Bone marrow (tissue), 2 donors: ENCODE results near the gene EIF3F.

Experiments
- DNase-seq, 2 donors: peaks; one replicate each; lab custom pipeline; 2025; lab: John Stamatoyannopoulos, UW

EIF3F gene

DNA sequence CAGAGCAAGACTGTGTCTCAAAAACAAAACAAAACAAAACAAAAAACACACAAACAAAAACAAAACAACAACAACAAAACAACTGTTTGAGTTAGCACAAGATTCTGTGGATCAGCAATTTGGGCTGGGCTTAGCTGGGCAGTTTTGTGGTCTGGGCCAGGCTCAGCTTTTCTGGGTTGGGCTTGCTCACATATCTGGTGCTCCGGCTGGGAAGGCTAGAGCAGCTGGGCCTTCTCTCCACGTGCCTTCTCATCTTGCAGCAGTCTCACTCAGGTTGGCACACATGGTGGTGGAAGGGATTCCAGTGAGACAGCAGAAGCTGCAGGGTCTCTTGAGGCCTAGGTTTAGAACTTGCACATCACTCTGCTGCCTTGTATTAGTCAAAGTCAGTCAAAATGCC lies 35.7 kb downstream of the EIF3F start:
- DNase-seq = no peak

DNA sequence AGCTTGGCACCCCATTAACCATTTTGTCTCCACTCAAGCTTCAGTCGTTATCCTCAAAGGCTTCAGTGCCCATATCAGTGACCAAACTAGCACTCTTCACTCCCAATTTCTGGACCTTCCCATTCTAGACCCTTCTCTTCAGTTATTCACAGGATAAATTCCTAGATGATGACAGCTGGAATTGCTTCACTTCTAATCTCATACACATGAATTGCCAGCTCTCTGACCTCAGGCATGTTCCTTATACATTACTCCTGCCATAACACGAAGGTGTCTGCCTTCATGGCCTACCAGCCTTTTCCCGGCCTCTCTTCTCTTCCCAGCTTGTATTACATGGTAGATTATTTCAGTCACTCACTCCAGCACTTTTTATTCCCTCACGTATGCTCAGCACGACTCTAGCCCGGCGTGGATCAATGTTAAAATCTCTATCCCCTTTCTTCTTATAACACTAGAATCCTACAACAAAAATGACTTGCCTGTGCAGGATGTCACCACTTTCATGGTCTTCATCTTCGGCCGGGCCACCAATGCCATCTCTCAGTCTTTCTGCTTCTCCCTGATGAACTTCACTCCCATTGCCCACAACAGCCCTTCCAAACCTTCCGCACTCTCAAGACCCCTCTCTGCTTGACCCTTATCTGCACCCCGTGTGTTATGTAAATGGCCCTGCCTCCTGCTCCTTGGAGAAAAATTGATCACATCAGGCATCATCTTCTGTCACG lies 36.9 kb downstream of the EIF3F start:
- DNase-seq = no peak

DNA sequence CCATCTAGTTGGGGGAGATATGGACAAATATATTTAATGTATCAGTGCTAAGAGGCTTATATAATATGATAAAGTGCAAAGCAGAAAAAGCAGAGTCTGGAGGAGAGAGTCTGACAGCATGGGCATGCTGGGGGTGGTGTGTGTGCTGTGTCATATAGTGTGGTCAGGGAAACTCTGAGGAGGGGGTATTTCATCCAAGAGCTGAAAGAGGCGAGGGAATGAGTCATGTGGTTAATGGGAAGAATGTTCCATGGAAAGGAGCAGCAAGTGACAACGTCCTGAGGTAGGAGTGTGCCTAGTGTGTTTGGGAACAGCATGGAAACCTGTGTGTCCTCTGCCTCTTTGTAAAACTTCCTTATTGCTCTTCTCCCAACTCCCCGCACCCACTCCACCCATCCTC lies 38.0 kb downstream of the EIF3F start:
- DNase-seq = no peak

DNA sequence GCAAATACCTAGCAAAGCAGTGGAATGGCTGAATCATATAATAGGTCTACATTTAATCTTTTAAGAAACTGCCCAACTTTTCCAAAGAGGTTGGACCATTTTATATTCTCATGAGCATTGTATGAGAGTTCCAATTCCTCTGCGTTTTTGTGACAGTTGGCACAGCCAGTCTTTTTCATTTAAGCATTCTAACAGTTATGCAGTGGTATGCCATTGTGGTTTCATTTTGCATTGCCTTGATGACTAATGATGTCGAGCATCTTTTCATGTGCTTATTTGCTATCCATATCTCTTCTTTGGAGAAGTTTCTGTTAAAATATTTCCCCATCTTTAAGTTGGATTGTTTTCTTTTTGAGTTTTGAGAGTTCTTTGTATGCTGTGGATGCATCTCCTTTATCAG lies 38.7 kb downstream of the EIF3F start:
- no peak for DNase-seq

DNA sequence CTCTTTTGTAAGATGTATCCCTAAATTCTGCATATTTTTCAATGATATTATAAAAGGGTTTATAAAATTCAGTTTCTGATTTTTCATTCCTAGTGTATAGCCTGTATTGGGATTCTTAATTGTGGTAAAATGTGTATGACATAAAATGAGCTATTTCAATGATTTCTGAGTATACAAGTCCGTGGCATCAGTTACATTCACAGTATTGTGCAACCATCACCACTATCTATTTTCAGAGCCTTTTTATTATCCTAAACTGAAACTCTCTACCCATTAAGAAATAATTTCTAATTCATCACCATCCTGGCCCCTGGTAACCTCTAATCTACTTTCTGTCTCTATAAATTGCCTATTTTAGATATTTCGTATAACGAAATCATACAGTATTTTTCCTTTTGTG lies 39.8 kb downstream of the EIF3F start:
- DNase-seq = no peak

DNA sequence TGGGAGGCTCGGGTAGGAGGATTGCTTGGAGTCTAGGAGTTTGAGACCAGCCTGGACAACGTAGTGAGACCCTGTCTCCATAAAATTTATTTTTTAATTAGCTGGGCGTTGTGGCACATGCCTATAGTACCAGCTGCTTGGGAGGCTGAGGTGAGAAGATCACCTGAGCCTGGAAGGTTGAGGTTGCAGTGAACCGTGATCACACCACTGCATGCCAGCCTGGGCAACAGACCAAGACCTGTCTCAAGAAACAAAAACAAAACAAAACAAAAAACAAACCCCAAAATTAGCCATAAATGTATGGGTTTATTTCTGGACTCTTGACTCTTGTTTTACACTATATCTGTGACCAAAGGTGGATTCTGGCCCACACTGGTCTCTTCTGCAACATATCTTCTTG lies 41.6 kb downstream of the EIF3F start:
- no peak for DNase-seq

DNA sequence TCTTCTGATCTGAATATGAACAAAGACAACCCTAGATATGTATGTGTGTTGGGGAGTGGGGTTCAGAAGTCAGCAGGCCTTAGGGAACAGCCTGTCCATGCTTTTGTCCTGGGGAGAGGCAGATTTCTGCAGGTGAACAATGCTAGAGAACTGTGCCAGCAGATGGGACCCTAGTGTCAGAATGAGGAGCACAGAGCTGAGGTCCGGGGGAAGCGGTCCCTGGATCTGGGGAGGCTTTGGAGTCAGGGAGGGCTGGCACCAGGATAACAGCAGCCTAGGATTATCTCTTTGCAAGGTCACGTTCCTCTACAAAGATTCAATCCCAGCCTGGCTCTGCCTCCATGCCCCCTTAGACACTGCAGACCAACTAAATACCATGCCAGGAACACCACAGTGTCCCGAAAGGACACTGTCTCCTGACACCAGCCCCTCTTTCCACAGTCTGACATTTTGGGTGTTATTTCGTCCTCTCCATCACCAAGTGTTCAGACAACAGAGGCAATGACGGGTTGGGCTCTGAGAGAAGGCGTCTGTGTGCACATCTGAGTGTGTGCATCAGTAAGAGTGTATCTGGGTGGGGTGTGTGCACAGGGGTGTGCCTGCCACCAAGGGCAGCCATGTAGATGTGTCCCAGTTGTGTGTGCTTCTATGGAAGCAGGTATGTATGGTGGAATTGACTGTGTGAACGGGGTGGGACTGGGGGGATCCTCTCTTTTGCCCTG lies 43.5 kb downstream of the EIF3F start:
- DNase-seq = no peak

DNA sequence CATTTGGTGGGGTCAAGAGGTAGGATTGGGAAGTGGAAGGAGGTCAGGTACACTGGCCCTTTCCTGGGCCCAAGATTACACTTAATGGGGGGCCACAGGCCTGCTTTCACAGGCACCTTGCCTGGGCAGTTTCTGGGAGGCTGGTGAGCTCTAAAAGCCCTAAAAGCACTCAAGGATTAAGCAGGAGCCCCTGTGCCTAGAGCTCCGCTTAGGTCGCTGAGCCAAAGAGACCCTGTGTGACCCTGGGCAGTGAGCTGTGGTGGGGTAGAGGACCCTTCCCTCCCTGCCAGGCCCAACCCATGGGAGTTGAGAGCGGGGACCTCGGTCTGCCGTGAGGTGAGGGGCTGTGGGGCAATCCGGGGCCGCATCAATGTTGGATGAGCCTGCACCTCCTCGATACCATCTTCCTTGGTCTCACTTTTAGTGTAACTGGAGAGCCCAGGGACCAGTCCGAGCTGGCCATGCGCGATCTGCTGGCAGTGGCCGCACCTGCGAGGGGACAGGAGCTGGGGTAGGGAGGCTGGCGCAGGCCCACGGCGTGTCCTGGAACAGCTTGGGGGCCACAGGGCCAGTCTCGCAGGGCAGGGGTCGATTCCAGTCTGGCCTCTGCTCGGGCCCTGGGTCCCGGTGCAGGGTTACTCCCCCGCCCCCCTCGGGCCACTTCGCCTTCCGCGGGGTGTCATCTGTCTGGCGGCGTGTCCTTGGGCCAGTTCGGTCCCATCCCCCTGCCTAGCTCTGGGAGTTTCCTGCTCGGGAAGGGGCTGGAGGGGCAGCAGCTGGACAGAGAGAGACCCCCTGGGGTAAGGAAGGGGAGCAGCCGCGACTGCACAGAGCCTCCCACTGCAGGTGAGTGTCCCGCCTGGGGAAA lies 44.3 kb downstream of the EIF3F start:
- DNase-seq = no peak

DNA sequence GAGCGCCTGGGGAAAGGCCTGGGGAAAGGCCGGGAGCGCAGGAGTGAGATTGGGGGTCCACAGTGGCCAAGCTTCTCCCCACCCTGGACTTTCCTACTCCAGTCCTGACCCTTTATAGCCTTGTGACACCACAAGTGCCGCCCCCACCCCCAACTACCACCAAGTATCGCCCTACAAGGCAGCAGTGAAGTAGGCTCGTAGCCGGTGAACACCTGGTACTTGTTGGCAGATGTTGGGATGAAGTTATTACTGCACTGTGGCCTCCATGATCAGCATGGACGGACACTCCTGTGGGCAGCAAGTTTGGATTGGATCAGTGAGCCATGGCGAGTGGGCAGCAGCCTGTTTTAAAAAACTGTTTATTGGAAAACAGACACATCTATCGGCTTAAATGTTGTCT lies 45.0 kb downstream of the EIF3F start:
- no peak for DNase-seq

DNA sequence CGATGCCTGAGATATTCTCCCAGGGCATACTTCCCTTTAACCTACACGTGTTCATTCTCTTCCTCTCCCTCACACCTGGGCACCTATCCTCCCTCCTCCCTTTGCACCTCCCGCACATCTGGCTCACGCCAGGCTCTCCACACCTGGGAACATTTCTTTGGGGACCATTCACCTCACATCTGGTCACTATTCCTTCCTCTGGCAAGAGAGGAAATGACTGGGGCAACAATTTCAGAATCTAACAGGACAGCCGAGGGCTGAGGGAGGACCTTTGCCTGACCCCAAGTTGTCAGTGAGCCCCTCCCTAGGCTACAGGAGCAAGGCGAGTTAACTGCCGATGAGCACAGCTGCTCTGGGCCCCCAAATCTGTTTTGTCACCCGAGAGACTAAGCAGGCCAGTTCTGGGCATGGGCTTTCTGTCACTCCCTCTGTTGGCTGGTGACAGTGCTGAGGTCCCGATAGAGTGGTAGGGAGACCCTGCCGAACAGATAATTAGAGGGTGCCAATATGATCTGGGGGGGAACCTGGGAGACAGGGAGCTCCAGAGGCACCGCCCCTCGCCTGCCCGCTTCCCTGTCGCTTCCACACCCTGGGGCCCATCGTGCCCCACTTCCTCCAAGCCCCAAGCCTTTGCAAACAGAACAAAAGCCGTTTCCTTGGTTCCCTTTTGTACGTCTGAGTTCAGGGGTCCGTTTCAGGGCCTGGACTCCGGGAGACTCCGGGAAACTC lies 45.6 kb downstream of the EIF3F start:
- DNase-seq = no peak

DNA sequence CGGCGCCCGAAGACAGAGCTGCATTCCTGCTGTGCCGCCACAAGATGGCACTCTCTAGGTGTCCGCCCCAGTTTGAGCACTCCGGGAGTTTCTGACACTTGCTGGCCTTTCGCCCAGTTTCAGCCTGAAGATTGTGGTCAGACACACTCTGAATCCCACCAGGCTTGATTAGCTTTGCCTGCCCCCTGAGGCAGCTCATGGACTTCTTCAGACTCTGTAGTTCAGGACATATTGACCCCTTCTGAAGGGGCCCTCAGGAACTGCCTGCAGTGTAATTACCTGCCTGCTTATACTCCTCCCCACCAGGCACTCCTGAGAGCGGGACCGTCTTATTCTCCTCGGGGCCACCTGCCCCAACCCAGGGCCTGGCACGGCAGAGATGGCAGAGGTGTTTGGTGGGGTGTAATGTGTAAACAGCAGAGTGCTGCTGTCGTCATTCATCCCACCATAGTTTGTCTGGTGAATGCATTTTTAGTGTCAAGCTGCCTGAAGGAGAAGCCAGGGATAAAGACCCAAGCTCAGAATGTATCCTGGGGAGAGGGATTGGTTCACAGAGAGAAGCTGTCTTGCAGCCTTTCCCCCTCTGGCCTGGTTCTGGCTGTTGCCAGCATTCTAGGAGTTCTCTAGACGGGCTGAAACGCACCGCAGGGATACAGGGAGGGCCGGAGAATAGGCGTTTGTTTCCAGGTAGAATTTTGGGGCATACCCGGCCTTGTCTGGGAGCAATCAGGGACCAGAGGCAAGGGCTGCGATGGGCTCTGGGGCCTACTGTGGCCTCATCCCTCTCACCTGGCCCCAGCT lies 46.4 kb downstream of the EIF3F start:
- peak; percentile 12 to 18 for DNase-seq

DNA sequence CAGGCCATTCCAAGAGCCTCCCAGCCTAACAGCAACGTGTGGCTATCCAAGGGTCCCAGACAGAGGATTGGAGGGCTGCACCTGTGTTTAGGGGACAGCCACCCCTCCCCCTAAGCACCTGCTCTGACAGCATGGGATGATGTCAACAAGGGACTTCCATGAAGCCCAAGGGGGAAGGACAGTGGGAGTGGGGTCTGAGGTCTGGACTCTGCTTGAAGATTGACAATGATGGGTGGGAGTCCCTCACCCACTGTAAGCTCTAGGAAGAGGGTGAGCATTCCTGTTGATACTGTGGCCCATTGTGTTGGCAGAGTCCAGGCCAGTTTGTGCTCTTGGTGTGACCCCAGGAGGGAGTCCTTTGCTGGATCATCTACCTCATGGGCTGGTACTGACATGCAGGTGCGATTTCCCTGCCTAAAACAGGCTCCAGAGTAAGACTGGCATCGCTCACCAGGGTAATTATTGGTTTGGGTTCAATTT lies 47.0 kb downstream of the EIF3F start:
- DNase-seq = no peak

DNA sequence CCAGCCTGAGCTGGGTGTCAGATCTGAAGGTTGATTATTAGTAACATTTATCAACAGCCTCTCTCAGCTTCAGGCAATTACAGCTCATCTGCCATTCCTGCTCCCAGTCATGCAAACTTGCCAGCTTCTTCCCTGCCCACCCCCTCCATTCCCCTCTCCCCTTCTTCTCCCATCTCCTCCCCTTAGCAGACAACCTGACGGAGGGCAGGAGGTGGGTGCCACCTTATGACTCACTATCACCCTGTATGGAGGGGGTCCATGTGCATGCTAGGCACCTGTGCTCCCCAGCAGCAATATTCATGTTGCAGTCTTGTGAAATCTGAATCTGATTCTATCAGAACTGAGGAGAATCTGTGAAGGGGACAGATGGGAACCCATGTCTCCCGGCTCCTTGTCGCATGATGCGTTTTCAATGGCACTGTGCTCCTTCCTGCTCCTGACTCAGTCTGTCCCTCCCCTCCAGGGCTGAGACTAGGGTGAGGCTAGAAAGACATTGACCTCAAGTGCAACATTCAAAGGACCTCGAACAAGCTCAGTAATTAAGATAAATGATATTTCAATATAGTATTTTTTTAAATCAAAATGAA lies 47.6 kb downstream of the EIF3F start:
- DNase-seq = no peak

DNA sequence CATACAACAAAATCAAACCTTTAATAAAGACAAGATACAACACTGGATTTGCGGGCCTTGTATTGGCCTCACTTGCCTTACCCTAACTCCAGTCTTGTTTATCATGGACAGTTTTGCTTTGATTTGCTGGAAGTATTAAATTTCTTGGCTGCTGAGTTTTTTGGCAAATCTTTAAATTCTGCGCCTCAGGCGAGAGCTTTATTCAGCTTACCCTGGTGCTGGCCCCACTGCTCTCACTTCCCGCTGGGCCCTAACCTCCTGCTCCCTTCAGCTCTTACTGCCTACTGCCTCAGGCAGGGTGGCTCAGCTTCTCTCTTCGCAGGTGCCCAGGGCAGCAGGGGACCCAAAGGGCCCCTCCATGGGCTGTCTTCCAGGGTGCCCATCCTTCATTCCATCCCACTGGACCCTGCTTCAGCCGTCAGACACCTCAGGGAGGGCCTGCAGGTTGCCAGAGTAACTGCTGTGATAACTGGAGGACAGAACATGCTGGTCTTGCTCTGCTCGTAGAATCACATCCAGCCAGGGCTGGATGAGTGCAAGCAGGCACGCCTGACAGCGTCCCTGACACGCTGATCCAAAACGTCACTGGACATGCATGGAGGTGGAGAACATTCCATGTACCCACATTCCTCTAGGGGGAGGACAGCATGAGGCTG lies 48.2 kb downstream of the EIF3F start:
- no peak for DNase-seq

DNA sequence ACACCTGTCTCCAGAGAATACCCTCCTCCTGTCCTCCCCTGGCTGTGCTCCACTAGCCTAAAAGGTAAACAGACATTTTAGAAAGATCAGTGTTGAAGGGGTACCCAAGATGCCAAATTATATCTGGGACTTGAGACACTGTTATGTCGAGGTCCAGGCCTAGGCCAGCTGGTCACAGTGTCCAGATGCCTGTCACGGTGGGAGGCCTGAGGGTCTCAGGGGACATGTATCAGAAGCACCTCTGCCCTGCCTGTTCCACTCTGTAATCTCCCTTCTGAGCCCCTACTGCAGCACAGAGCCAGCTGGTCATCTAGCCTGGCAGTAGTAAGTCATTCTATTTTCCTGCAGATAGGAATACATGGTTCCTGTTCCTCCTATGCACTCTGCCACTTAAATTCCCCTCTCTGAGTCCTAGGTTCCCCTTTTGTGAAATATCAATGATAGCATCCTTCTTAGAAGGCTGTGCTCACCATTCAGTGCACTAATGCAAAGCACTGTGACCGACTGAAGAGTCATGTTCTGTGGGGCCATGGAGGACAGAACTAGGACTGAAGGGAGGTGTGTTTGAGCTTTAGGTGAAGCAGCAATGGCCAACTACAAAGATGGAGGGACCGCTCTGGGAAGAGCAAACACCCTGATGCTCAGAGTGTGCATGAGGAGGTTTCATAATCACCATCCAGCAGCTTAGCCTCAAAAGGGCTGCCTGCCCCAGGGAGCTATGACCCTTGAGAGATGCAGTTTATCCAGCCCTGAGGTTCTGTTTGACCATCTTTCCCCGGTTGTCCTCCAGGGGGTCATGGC lies 49.1 kb downstream of the EIF3F start:
- DNase-seq = no peak

DNA sequence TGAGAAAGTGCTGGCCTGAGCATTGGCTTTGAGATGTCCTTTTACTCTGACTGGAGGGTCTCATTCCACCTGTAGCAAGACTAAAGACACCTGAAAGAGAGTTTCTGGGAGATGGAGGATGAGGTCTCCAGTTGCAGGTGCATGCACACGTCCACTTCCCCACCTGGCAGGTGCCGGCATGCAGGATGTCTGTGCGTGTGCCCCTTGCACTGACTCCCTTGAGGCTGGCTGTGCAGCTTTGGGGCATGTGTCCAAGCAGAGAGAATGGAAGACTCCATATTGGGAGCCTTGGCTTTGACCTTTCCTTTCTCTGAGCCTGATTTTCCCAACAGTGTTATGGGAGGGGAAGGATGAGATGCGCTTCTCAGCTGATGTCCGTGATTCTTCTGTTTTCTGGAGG lies 49.8 kb downstream of the EIF3F start:
- DNase-seq = no peak

DNA sequence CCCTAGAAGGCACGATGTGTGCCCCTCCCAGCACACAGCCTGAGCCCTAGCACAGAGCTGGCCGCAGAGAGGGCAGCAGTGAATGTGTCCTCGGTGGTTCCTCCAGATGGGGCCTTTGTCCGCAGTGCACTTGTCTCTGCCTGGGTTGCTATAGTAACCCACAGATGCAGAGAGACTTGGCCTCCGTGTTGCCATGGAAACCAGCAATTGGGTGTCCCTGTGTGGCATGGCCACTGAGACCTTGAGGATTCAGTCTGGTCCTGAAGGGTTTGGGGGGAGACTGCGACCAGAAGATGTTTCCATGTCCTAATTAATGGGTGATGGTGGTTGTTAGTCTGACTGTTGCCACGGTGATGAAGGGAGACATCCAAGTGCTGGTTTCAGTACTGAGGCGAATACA lies 51.3 kb downstream of the EIF3F start:
- no peak for DNase-seq

DNA sequence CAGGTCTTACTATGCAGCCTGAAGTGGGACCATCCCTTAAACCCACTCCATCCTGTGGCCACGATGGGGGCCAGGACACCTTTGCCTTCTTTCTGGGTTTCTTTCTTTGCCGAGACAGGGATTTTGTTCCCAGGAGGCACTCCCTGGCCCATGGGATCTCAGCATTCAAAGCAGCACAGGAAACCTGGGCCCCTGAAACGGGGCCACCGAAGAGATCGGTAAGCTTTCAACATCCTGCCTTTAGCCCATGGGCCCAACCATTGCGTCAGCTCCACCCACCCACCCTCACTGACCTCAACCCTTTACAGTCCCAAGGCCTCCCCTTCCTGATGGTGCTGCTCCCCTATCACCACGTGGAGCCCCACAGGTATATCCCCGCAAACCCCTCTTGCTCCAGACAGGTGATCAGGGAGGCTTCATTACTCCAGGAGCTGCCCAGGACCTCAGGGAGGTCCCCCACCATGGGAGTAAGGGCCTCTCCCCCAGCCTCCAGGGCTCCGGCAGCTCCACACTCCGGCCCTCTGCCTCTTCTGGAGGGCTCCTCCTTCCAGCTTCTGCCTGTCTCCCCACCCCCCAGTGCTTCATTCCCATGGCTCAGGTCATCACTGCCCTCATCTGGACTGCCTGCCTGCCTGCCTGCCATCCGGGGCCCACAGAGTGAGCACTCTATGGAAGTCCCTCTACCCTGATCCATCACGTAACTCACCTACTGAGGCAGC lies 51.8 kb downstream of the EIF3F start:
- no peak for DNase-seq
